Peyer's patch (tissue), 4 donors: Measurements from ENCODE around the gene MITD1.

Experiments
- POLR2A ChIP-seq, 2 donors: fragments of 450-650 bp; IDR thresholded peaks; one replicate each; pipeline ENCODE4 v1.5.1; 2017; ENCODE audit warnings: antibody characterized with exemption in 2 of 2, mild to moderate bottlenecking in 2 of 2, moderate library complexity in 2 of 2
- TF ChIP-seq, protein P1 (sequence below), 6 experiments: fragments of 450-650 bp in 4 of 6; fragments of 200-600 bp in 2 of 6; sonication (generic) in 1 of 6; IDR thresholded peaks; one replicate each; pipeline ENCODE4 v1.5.1; 2017 to 2019; ENCODE audit warnings: antibody characterized with exemption in 6 of 6, mild to moderate bottlenecking in 3 of 6, moderate library complexity in 1 of 6

DNA sequence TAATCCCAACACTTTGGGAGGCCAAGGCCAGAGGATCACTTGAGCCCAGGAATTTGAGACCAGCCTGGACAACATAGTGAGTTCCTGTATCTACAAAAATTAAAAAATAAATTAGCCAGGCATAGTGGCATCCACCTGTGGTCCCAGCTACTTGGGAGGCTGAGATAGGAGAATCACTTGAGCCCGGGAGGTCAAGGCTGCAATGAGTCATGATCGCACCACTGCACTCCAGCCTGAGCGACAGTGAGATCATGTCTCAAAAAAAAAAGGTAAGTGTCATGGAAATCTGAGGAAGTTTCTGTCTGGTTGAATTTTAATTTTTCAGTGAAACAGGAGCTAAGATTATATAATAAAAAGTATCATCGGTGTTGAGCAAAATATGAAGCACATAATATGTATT, 41.9 kb downstream of the MITD1 start:
- TF ChIP-seq, protein P1, sequence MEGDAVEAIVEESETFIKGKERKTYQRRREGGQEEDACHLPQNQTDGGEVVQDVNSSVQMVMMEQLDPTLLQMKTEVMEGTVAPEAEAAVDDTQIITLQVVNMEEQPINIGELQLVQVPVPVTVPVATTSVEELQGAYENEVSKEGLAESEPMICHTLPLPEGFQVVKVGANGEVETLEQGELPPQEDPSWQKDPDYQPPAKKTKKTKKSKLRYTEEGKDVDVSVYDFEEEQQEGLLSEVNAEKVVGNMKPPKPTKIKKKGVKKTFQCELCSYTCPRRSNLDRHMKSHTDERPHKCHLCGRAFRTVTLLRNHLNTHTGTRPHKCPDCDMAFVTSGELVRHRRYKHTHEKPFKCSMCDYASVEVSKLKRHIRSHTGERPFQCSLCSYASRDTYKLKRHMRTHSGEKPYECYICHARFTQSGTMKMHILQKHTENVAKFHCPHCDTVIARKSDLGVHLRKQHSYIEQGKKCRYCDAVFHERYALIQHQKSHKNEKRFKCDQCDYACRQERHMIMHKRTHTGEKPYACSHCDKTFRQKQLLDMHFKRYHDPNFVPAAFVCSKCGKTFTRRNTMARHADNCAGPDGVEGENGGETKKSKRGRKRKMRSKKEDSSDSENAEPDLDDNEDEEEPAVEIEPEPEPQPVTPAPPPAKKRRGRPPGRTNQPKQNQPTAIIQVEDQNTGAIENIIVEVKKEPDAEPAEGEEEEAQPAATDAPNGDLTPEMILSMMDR (IDR thresholded peaks at IDR 0.05) = no peak
- TF ChIP-seq POLR2A (IDR thresholded peaks at IDR 0.05) = no peak
